Activated T-cell treated with anti-CD3 and anti-CD28 coated beads, Interleukin-2, amount 50 U/mL, for 72 hours (primary cell): ENCODE data around the gene ZNF330. TPM values are rescaled to one million over a fixed set of nuclear protein-coding genes. Genes with fewer than 3 reads are reported as not detected.
A peak's percentile ranks its signal among the peaks of the same experiment; 100 is the strongest.
"Not testable (repeated sequence)": the region's sequence is repeated elsewhere in the genome, so short reads cannot be mapped to it uniquely, and the experiment has no call there.

Source experiments
- ATAC-seq, 2 donors: fragments of 150-1000 bp; cut with Tn5 transposase; replicated peaks in 1 of 2; 2 replicates each; pipeline ENCODE4 v1.10.0; 2021; ENCODE audit warnings: moderate library complexity in 2 of 2, mild to moderate bottlenecking in 1 of 2
- DNase-seq, 2 donors: peaks; one replicate each; pipeline ENCODE4 v3.0.0; 2021 to 2022; ENCODE audit warnings: mixed read lengths in 1 of 2
- H3K27ac Mint-ChIP-seq: one replicate; pipeline ENCODE4 v1.8.0; 2022; ENCODE audit warnings: mild to moderate bottlenecking, moderate library complexity, mixed read lengths
- H3K27me3 Mint-ChIP-seq: one replicate; pipeline ENCODE4 v1.8.0; 2022; ENCODE audit warnings: low read depth, mixed read lengths
- H3K36me3 Mint-ChIP-seq, 2 donors: one replicate each; pipeline ENCODE4 v1.8.0; 2022; ENCODE audit warnings: mixed read lengths in 2 of 2, mild to moderate bottlenecking in 1 of 2; ENCODE audit not compliant: insufficient read depth in 2 of 2
- H3K4me1 Mint-ChIP-seq: one replicate; pipeline ENCODE4 v1.8.0; 2022; ENCODE audit warnings: low read depth, mixed read lengths
- H3K4me3 Mint-ChIP-seq, 2 donors: one replicate each; pipeline ENCODE4 v1.8.0; 2022; ENCODE audit warnings: mild to moderate bottlenecking in 2 of 2, mixed read lengths in 2 of 2, moderate library complexity in 2 of 2
- H3K9me3 Mint-ChIP-seq, 2 donors: one replicate each; pipeline ENCODE4 v1.8.0; 2022; ENCODE audit warnings: mixed read lengths in 2 of 2
- total RNA-seq, 2 donors: library from RNA; stranded (reverse); gene quantifications; one replicate each; pipeline ENCODE4 v1.2.3, GENCODE V29; 2022

Gene ZNF330
- 10 to 100 TPM; 47.3 to 62.8 TPM for total RNA-seq

GRCh38 chr4:141220691-141221659 lies at the start of gene ZNF330:
TSS of gene ZNF330 (plus strand) at chr4:141220895. CDS start at chr4:141222372, 1,477 bp downstream.
- Mint-ChIP-seq H3K4me1 (peaks cover 41% of the 10 kb centered on the region), H3K27me3 (no peaks in the 10 kb centered on the region), H3K9me3 (no peaks in the 10 kb centered on the region), H3K36me3 (peaks cover 3 to 19% of the 10 kb centered on the region in 2 donors), H3K4me3 (peak within 1 kb of the TSS; percentile 93 to 95), H3K27ac (peak within 1 kb of the TSS; percentile 94)
- ATAC-seq = peak; percentile 89 to 92
- peak; percentile 87 to 92 for DNase-seq

GRCh38 chr4:141174457-141174856 lies 46.2 kb upstream of the ZNF330 start:
- no peaks in the 10 kb centered on the region for H3K36me3 Mint-ChIP-seq
- no peak overlapping the region for H3K27ac Mint-ChIP-seq
- H3K9me3 Mint-ChIP-seq = no peaks in the 10 kb centered on the region
- no peaks in the 10 kb centered on the region for H3K27me3 Mint-ChIP-seq
- no peak for DNase-seq
- ATAC-seq = no peak
- no peaks in the 10 kb centered on the region for H3K4me1 Mint-ChIP-seq
- H3K4me3 Mint-ChIP-seq = no peak overlapping the region

GRCh38 chr4:141177171-141177570 lies 43.5 kb upstream of the ZNF330 start:
- Mint-ChIP-seq H3K4me1 (no peaks in the 10 kb centered on the region), H3K9me3 (no peaks in the 10 kb centered on the region), H3K27ac (no peak overlapping the region), H3K27me3 (no peaks in the 10 kb centered on the region), H3K36me3 (no peaks in the 10 kb centered on the region), H3K4me3 (no peak overlapping the region)
- no peak for ATAC-seq
- no peak for DNase-seq

GRCh38 chr4:141179474-141180373 lies 41.0 kb upstream of the ZNF330 start:
- ATAC-seq (no peak), DNase-seq (no peak)
- Mint-ChIP-seq H3K9me3 (no peaks in the 10 kb centered on the region), H3K4me1 (no peaks in the 10 kb centered on the region), H3K27ac (no peak overlapping the region), H3K27me3 (no peaks in the 10 kb centered on the region), H3K4me3 (no peak overlapping the region), H3K36me3 (no peaks in the 10 kb centered on the region)

GRCh38 chr4:141180991-141181761 lies 39.5 kb upstream of the ZNF330 start:
- Mint-ChIP-seq H3K4me1 (no peaks in the 10 kb centered on the region), H3K36me3 (no peaks in the 10 kb centered on the region), H3K9me3 (no peaks in the 10 kb centered on the region), H3K27me3 (peaks cover 1% of the 10 kb centered on the region), H3K27ac (no peak overlapping the region), H3K4me3 (no peak overlapping the region)
- ATAC-seq (no peak), DNase-seq (no peak)

- H3K4me3 Mint-ChIP-seq, DNase-seq, H3K27ac Mint-ChIP-seq, H3K36me3 Mint-ChIP-seq, H3K9me3 Mint-ChIP-seq, ATAC-seq, H3K4me1 Mint-ChIP-seq: not testable (repeated sequence)
- H3K27me3 Mint-ChIP-seq = peaks cover 18% of the 10 kb centered on the region
Observed at GRCh38 chr4:141183491-141183890, 37.2 kb upstream of the ZNF330 start.

GRCh38 chr4:141192564-141192963 lies 28.1 kb upstream of the ZNF330 start:
- no peak overlapping the region for H3K27ac Mint-ChIP-seq
- H3K4me3 Mint-ChIP-seq = no peak overlapping the region
- peaks cover 31% of the 10 kb centered on the region for H3K27me3 Mint-ChIP-seq
- ATAC-seq = no peak
- no peaks in the 10 kb centered on the region for H3K9me3 Mint-ChIP-seq
- H3K4me1 Mint-ChIP-seq = no peaks in the 10 kb centered on the region
- no peak for DNase-seq
- no peaks in the 10 kb centered on the region for H3K36me3 Mint-ChIP-seq

GRCh38 chr4:141193516-141194034 lies 27.1 kb upstream of the ZNF330 start:
- Mint-ChIP-seq H3K4me1 (no peaks in the 10 kb centered on the region), H3K27ac (no peak overlapping the region), H3K27me3 (peaks cover 24% of the 10 kb centered on the region), H3K36me3 (no peaks in the 10 kb centered on the region), H3K4me3 (no peak overlapping the region), H3K9me3 (no peaks in the 10 kb centered on the region)
- ATAC-seq (no peak), DNase-seq (no peak)

GRCh38 chr4:141195095-141195707 lies 25.5 kb upstream of the ZNF330 start:
- Mint-ChIP-seq H3K4me3 (no peak overlapping the region), H3K27me3 (peaks cover 23% of the 10 kb centered on the region), H3K36me3 (no peaks in the 10 kb centered on the region), H3K9me3 (no peaks in the 10 kb centered on the region), H3K27ac (no peak overlapping the region), H3K4me1 (no peaks in the 10 kb centered on the region)
- DNase-seq (no peak), ATAC-seq (no peak)

GRCh38 chr4:141196227-141196933 lies 24.3 kb upstream of the ZNF330 start:
- no peak for DNase-seq
- Mint-ChIP-seq H3K9me3 (no peaks in the 10 kb centered on the region), H3K27ac (no peak overlapping the region), H3K27me3 (peaks cover 23% of the 10 kb centered on the region), H3K4me3 (no peak overlapping the region), H3K36me3 (no peaks in the 10 kb centered on the region), H3K4me1 (no peaks in the 10 kb centered on the region)
- no peak for ATAC-seq

- no peak for ATAC-seq
- no peak for DNase-seq
- peaks cover 11% of the 10 kb centered on the region for H3K27me3 Mint-ChIP-seq
- H3K9me3 Mint-ChIP-seq = no peaks in the 10 kb centered on the region
- no peak overlapping the region for H3K27ac Mint-ChIP-seq
- H3K4me1 Mint-ChIP-seq = no peaks in the 10 kb centered on the region
- H3K36me3 Mint-ChIP-seq = no peaks in the 10 kb centered on the region
- no peak overlapping the region for H3K4me3 Mint-ChIP-seq
Observed at GRCh38 chr4:141207961-141208360, 12.7 kb upstream of the ZNF330 start.

GRCh38 chr4:141210168-141210567 lies 10.5 kb upstream of the ZNF330 start:
- ATAC-seq (no peak), DNase-seq (no peak)
- Mint-ChIP-seq H3K36me3 (peaks cover 0 to 1% of the 10 kb centered on the region in 2 donors), H3K27ac (no peak overlapping the region), H3K27me3 (no peaks in the 10 kb centered on the region), H3K4me3 (no peak overlapping the region), H3K9me3 (peaks cover 0 to 2% of the 10 kb centered on the region in 2 donors), H3K4me1 (no peaks in the 10 kb centered on the region)
